ENCODE data around the gene UNC13B.
"Not testable (repeated sequence)": the region's sequence is repeated elsewhere in the genome, so short reads cannot be mapped to it uniquely, and the experiment has no call there.

The UNC13B gene

GRCh38 chr9:35396560-35397215 lies 234.9 kb downstream of the UNC13B start:
- no peak for DNase-seq

GRCh38 chr9:35397216-35397698 lies 235.4 kb downstream of the UNC13B start:
- DNase-seq: no peak

GRCh38 chr9:35397923-35398322 lies 236.1 kb downstream of the UNC13B start:
- no peak for DNase-seq

GRCh38 chr9:35398651-35399335 lies 237.0 kb downstream of the UNC13B start:
- no peak for DNase-seq

DNA sequence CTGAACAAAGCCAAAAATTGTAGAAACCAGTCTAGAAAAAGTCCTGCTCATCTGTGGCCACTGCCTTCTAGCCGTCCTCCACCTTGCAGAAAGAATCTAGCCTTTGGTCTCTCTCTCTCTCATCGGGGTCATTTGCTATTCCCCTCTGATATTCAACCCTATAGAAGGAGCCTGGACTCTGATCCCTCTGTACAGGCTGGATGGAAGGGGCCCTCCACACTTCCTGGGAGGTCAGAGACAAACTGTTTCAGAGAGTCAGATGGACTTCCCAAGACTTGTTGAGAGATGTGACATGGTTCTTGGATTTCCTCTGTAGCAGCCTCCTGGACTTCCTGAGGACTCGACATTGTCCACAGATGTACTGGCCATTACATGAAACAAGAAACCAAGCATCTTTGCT lies 243.1 kb downstream of the UNC13B start:
- DNase-seq: no peak

- no peak for DNase-seq
Measured at GRCh38 chr9:35406183-35406959, 244.6 kb downstream of the UNC13B start.

DNA sequence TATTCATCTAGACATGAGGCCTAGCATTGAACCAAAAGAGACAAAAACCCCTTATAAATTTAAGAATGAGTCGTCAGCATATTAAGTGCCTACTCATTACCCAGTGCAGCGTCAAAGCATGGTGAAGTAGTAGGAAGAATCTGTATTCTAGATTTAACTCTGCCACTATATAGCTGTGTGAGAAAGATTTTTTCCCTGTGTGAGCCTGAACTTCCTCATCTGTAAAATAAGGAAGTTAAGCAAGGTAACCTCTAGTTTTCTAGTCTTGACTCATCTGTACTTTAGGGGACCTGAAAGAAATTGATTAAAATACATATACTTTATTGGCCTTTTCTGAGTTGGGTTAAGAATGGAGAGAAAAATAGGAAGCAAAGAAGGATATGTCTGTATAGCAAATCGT lies 246.0 kb downstream of the UNC13B start:
- DNase-seq: no peak

DNA sequence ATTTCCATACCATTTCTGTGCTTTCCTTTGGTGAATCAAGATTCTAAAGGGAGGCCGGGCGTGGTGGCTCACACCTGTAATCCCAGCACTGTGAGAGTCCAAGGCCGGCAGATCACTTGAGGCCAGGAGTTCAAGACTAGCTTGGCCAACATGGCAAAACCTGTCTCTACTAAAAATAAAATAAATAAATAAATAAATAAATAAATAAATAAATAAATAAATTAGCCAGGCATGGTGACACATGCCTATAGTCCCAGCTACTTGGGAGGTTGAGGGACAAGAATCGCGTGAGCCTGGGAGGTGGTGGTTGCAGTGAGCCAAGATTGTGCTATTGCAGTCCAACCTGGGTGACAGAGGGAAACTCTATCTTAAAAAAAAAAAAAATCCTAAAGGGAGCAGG lies 247.6 kb downstream of the UNC13B start:
- not testable (repeated sequence) for DNase-seq

- no peak for DNase-seq
Measured at GRCh38 chr9:35414889-35415288, 253.1 kb downstream of the UNC13B start.

GRCh38 chr9:35415402-35416097 lies 253.7 kb downstream of the UNC13B start:
- DNase-seq: no peak

DNA sequence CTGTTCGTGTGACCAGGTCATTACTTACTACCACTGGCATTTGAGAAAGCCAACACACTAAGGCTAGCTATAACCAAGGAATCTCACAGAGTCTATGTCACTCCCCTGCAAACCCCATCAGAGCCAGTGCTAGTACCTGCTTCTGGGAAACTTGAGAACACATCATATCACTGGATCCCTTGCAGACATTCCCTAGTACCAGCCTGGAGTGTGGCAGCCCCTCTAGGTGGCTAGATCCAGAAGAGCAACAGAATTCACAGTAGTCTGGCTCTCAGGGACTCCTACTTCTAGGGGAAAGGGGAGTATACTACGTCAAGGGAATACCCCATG lies 254.3 kb downstream of the UNC13B start:
- no peak for DNase-seq

DNA sequence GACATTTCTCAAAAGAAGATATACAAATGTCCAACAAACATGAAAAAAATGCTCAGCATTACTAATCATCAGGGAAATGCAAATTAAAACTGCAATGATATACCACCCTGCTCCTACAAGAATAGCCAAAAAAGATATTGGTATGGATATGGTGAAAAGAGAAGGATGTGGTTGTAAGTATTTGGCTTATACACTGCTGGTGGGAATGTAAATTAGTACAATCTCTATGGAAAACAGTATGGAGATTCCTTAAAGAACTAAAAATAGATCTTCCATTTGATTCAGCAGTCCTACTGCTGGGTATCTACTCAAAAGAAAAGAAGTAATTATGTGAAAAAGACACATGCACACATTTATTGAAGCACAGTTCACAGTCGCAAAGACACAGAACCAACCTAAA lies 260.5 kb downstream of the UNC13B start:
- DNase-seq: no peak

DNA sequence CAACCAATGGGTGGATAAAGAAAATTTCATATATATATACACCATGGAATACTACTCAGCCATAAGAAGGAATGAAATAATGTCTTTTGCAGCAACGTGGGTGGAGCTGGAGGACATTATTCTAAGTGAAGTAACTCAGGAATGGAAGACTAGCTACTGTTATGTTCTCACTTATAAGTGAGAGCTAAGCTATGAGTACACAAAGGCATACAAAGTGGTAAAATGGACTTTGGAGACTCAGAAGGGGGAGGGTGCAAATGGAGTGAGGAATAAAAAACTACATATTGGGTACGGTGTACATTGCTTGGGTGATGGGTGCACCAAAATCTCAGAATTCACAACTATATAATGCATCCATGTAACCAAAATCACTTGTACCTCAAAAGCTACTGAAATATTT lies 260.9 kb downstream of the UNC13B start:
- no peak for DNase-seq

DNA sequence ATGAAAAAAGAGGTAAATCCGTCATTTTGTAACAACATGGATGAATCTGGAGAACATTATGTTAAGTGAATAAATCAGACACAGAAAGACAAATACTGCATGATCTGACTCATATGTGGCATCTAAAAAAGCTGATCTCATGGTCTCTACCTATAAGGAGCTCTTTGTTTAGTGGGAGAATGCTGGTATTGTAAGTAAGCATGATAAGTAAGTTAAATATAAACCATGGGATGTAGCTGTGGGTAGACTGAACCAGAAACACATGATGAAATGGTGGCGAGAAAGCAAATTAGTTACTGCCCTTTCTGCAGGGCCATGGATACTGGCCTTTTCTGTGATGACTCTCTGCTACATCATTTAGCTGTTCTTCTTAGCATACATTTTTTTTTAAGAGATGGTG lies 261.7 kb downstream of the UNC13B start:
- DNase-seq: no peak

GRCh38 chr9:35424356-35425352 lies 262.8 kb downstream of the UNC13B start:
- DNase-seq: no peak

DNA sequence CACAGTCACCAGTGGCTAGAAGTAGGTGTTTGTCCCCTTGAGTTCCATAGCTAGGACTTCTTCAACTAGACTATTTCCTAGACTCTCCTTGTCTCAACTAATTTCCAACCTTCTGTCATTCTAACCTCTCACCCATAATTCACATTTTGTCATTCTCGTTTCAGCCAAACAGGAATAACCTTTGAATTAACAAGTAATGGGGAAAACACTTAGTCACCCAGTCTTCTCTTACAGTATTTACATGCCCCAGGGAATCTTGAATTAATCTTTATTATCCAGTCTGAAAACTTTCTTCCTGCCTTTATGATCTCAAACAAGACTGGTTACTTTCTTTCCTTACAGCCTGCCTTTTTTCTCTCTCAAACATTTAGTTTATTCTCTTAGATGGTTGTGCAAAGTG lies 264.8 kb downstream of the UNC13B start:
- no peak for DNase-seq

- DNase-seq: no peak
Measured at GRCh38 chr9:35431467-35431866, 269.7 kb downstream of the UNC13B start.

DNA sequence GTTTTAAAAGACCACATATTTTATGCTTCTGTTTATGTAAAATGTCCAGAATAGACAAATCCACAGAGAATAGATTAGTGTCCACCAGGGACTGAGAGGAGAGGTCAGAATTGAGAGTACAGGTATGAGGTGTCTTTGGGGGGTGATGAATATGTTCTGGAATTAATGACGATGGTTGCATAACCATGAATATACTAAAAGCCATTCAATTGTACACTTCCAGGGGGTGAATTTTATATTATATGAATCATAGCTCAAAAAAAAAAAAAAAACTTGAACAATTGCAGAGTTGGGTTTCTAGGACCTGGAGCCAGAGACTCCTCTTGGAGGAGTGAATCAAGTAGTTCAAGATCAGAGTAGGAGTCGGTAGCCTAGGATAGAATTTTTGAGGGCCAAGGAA lies 270.3 kb downstream of the UNC13B start:
- no peak for DNase-seq

GRCh38 chr9:35436933-35437332 lies 275.1 kb downstream of the UNC13B start:
- no peak for DNase-seq

DNA sequence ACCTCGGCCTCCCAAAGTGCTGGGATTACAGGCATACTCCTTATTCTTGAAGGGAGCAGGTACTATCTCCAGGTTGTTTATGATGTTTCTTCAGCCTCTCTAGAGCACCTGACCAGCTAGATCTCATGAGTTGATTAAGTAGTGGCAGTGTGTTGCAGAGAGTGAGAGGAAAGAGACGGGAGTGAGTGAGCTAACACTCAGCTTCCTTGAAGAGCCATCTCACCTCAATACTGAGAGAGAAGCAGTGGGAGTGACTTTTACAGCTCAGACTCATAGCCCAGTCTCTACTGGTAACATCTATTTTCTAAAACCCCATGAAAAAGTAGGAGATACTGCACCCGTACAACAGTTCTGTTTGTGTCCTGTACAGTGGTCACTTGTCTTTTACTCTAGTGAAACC lies 284.2 kb downstream of the UNC13B start:
- DNase-seq: no peak

- DNase-seq: no peak
Measured at GRCh38 chr9:35448496-35448895, 286.7 kb downstream of the UNC13B start.

- DNase-seq: no peak
Measured at GRCh38 chr9:35452481-35452880, 290.7 kb downstream of the UNC13B start.
